GM12892 (cell line): ENCODE measurements around the gene HPCAL1.

Source experiments
- POLR2A ChIP-seq: IDR thresholded peaks from 2 replicates; pipeline ENCODE4 v1.6.1; 2011; ENCODE audit warnings: low read depth, low read length, control low read depth
- POLR2AphosphoS5 ChIP-seq: IDR thresholded peaks from 2 replicates; pipeline ENCODE4 v1.6.1; 2011; ENCODE audit warnings: low read depth, low read length, control low read depth

- TF ChIP-seq POLR2A (no peak), POLR2AphosphoS5 (no peak)
Observed at GRCh38 chr2:10320933-10321332, 18.2 kb downstream of the HPCAL1 start.
